Smooth muscle cell (in vitro differentiated cells): Measurements from ENCODE around the gene TMED6. TPM values are rescaled to one million over a fixed set of nuclear protein-coding genes. Genes with fewer than 3 reads are reported as not detected.
"Not testable (repeated sequence)": the region's sequence is repeated elsewhere in the genome, so short reads cannot be mapped to it uniquely, and the experiment has no call there.

ENCODE experiments used
- DNase-seq: peaks from one replicate; lab custom pipeline; 2025; ENCODE audit not compliant: unreplicated experiment; lab: John Stamatoyannopoulos, UW
- H2AFZ ChIP-seq: fragments of 200-600 bp; sonication (generic); 2 replicates; pipeline ENCODE4 v1.6.0; 2016; ENCODE audit warnings: antibody characterized with exemption, low read depth, mild to moderate bottlenecking
- H3F3A ChIP-seq: fragments of 200-600 bp; sonication (generic); 2 replicates; pipeline ENCODE4 v1.6.0; 2017; ENCODE audit warnings: antibody characterized with exemption, low read depth
- H3K27ac ChIP-seq: fragments of 200-600 bp; sonication (generic); 2 replicates; pipeline ENCODE4 v1.5.1; 2016; ENCODE audit warnings: low read depth, mild to moderate bottlenecking
- H3K27me3 ChIP-seq: fragments of 200-600 bp; sonication (generic); 2 replicates; pipeline ENCODE4 v1.6.1; 2016; ENCODE audit warnings: low read depth, mild to moderate bottlenecking
- H3K36me3 ChIP-seq: fragments of 200-600 bp; sonication (generic); 2 replicates; pipeline ENCODE4 v1.5.1; 2016; ENCODE audit warnings: low read depth
- H3K4me1 ChIP-seq: fragments of 200-600 bp; sonication (generic); 2 replicates; pipeline ENCODE4 v1.5.1; 2016; ENCODE audit warnings: low read depth
- H3K4me2 ChIP-seq: fragments of 200-600 bp; sonication (generic); 2 replicates; pipeline ENCODE4 v1.6.0; 2016; ENCODE audit warnings: mild to moderate bottlenecking
- H3K4me3 ChIP-seq: fragments of 200-600 bp; sonication (generic); 2 replicates; pipeline ENCODE4 v1.5.1; 2016; ENCODE audit warnings: mild to moderate bottlenecking
- H3K79me2 ChIP-seq: fragments of 200-600 bp; sonication (generic); 2 replicates; pipeline ENCODE4 v1.6.0; 2016; ENCODE audit warnings: low read depth, mild to moderate bottlenecking
- H3K9ac ChIP-seq: fragments of 200-600 bp; sonication (generic); 2 replicates; pipeline ENCODE4 v1.6.0; 2016; ENCODE audit warnings: low read depth
- H3K9me3 ChIP-seq: fragments of 200-600 bp; sonication (generic); replicated peaks from 2 replicates; pipeline ENCODE4 v1.5.1; 2016; ENCODE audit warnings: low read depth
- H4K20me1 ChIP-seq: fragments of 200-600 bp; sonication (generic); 2 replicates; pipeline ENCODE4 v1.6.0; 2016; ENCODE audit warnings: low read depth
- WGBS: methylation state at CpG from one replicate; pipeline ENCODE4 v1.1.7; 2016; ENCODE audit warnings: low lambda C conversion rate; 5-methylcytosine and 5-hydroxymethylcytosine counted together
- polyA plus RNA-seq: library from polyadenylated mRNA; unstranded; fragments of >200 nt; fragmentation: Nextera tagmentation; extraction: Ambion mirVana; gene quantifications from 2 replicates; pipeline ENCODE4 v1.2.1, GENCODE V29; 2016
- total RNA-seq: library from RNA; depleted of rRNA; stranded (reverse); fragments of >200 nt; gene quantifications from 2 replicates; pipeline ENCODE4 v1.2.3, GENCODE V29; 2014
- TF ChIP-seq, protein P1 (sequence below): fragments of 200-600 bp; sonication (generic); IDR thresholded peaks from 2 replicates; pipeline ENCODE4 v1.5.1; 2017; ENCODE audit warnings: borderline replicate concordance, mild to moderate bottlenecking, antibody characterized with exemption; ENCODE audit not compliant: insufficient read depth, poor library complexity, severe bottlenecking

TMED6 gene
- total and polyA plus RNA-seq, 2 experiments from 2014 or later, result 0.23 to 0.27 TPM

GRCh38 chr16:69301861-69302260, 49.7 kb downstream of the TMED6 start:
- H3K9me3 ChIP-seq, result no peaks in the 10 kb centered on the region
- H3F3A ChIP-seq, result no peaks in the 10 kb centered on the region
- H3K9ac ChIP-seq, result no peak overlapping the region
- peaks cover 4% of the 10 kb centered on the region for H3K36me3 ChIP-seq
- TF ChIP-seq, protein P1, sequence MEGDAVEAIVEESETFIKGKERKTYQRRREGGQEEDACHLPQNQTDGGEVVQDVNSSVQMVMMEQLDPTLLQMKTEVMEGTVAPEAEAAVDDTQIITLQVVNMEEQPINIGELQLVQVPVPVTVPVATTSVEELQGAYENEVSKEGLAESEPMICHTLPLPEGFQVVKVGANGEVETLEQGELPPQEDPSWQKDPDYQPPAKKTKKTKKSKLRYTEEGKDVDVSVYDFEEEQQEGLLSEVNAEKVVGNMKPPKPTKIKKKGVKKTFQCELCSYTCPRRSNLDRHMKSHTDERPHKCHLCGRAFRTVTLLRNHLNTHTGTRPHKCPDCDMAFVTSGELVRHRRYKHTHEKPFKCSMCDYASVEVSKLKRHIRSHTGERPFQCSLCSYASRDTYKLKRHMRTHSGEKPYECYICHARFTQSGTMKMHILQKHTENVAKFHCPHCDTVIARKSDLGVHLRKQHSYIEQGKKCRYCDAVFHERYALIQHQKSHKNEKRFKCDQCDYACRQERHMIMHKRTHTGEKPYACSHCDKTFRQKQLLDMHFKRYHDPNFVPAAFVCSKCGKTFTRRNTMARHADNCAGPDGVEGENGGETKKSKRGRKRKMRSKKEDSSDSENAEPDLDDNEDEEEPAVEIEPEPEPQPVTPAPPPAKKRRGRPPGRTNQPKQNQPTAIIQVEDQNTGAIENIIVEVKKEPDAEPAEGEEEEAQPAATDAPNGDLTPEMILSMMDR, result no peak
- H3K79me2 ChIP-seq, result no peaks in the 10 kb centered on the region
- 95% methylated on average over 4 of the region's 4 CpGs for WGBS
- H3K27ac ChIP-seq, result no peak overlapping the region
- no peak for DNase-seq
- H3K4me1 ChIP-seq, result no peaks in the 10 kb centered on the region
- no peaks in the 10 kb centered on the region for H3K27me3 ChIP-seq
- H3K4me2 ChIP-seq, result no peak overlapping the region
- H3K4me3 ChIP-seq, result no peak overlapping the region
- H4K20me1 ChIP-seq, result no peaks in the 10 kb centered on the region
- H2AFZ ChIP-seq, result no peak overlapping the region

DNA sequence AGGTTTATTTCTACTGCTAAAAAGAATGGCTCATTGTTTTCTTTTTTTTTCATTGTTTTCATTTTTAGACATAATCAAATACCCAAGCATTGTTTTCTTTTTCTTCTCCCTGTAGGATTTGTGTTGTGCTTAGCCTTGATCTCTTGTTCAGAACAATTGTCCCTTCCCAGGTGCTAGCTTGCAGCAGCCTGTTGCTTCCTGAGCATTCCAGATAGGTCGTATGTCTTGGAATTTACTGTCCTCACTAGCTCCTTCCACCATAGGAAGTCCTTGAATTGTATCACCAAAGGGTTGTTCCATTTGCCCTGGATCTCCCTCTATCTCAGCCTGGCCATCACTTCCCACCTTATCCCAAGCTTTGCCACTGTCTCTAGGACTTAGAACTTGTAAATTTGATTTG, 50.4 kb downstream of the TMED6 start:
- Histone ChIP-seq H3K4me2 (no peak overlapping the region), H3K27ac (no peak overlapping the region), H4K20me1 (no peaks in the 10 kb centered on the region), H3F3A (no peaks in the 10 kb centered on the region), H3K9ac (no peak overlapping the region), H3K9me3 (no peaks in the 10 kb centered on the region), H2AFZ (no peak overlapping the region), H3K4me3 (no peak overlapping the region), H3K27me3 (no peaks in the 10 kb centered on the region), H3K36me3 (peaks cover 4% of the 10 kb centered on the region), H3K4me1 (no peaks in the 10 kb centered on the region), H3K79me2 (no peaks in the 10 kb centered on the region)
- TF ChIP-seq, protein P1, result no peak
- 92% methylated on average over 1 of the region's 1 CpG for WGBS
- DNase-seq, result no peak

DNA sequence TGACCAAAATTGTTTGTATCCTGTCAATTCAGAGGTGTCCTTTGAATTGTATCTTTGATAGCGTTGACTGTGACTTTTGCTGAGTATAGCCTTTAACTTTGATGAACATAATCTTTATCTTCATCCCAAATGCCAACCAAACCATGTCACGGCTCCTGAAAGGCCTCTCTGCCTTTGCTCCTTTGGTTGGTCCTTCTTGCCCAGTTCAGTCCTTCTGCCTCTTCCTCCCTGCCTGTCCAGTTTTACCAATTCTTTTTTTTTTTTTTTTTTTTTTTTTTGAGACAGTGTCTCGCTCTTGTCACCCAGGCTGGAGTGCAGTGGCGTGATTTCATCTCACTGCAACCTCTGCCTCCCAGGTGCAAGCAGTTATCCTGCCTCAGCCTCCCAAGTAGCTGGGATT, 53.3 kb downstream of the TMED6 start:
- Histone ChIP-seq H3F3A (no peaks in the 10 kb centered on the region), H4K20me1 (no peaks in the 10 kb centered on the region), H3K27me3 (no peaks in the 10 kb centered on the region), H3K4me2 (no peak overlapping the region), H3K79me2 (no peaks in the 10 kb centered on the region), H3K9me3 (no peaks in the 10 kb centered on the region), H3K4me3 (no peak overlapping the region), H3K4me1 (no peaks in the 10 kb centered on the region), H3K9ac (no peak overlapping the region), H3K27ac (no peak overlapping the region), H2AFZ (no peak overlapping the region), H3K36me3 (peaks cover 4% of the 10 kb centered on the region)
- DNase-seq, result no peak
- TF ChIP-seq, protein P1, result no peak
- WGBS, result 98% methylated on average over 4 of the region's 4 CpGs

DNA sequence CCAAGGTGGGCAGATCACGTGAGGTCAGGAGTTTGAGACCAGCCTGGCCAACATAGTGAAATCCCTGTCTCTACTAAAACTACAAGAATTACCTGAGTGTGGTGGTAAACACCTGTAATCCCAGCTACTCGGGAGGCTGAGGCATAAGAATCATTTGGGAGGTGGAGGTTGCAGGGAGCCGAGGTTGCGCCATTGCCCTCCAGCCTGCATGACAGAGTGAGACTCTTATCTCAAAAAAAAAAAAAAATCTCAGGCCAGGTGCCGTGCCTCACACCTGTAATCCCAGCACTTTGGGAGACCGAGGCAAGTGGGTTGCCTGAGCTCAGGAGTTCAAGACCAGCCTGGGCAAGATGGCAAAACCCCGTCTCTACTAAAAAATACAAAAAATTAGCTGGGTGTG, 54.8 kb downstream of the TMED6 start:
- H3F3A ChIP-seq, H3K27ac ChIP-seq, DNase-seq, H3K27me3 ChIP-seq, H4K20me1 ChIP-seq, H3K79me2 ChIP-seq, H3K4me3 ChIP-seq, H3K36me3 ChIP-seq, H3K4me2 ChIP-seq, H3K9ac ChIP-seq, H3K4me1 ChIP-seq, H2AFZ ChIP-seq, H3K9me3 ChIP-seq: not testable (repeated sequence)
- 95% methylated on average over 7 of the region's 7 CpGs for WGBS
